ENCODE data around the gene EMC1.
"Not testable (repeated sequence)": the region's sequence is repeated elsewhere in the genome, so short reads cannot be mapped to it uniquely, and the experiment has no call there.

The EMC1 gene

GRCh38 chr1:19251305-19252196 lies at the start of gene EMC1, which contains the start of gene MRTO4:
TSS of gene EMC1 (minus strand) at chr1:19251524. CDS start at chr1:19251509, 15 bp downstream.
TSS of gene MRTO4 (plus strand) at chr1:19251805. CDS start at chr1:19251836, 31 bp downstream.
- DNase-seq = peak in 54 of 56 donors; percentile 47 to 93 (median 84)

- DNase-seq = no peak
These were observed 48.9 kb upstream of the EMC1 start for GRCh38 chr1:19300211-19300610.

GRCh38 chr1:19294638-19295037 lies 43.3 kb upstream of the EMC1 start:
- no peak for DNase-seq

GRCh38 chr1:19289244-19289643 lies 37.9 kb upstream of the EMC1 start:
- DNase-seq = no peak

GRCh38 chr1:19288324-19289241 lies 37.3 kb upstream of the EMC1 start, which contains the start of gene AKR7A3:
TSS of gene AKR7A3 (minus strand) at chr1:19288770. CDS start at chr1:19288709, 61 bp downstream.
- peak in 30 of 56 donors; percentile 5 to 59 (median 26) for DNase-seq

- DNase-seq = no peak
These were observed 36.3 kb upstream of the EMC1 start for GRCh38 chr1:19287436-19288185.

- DNase-seq = not testable (repeated sequence)
These were observed 34.5 kb upstream of the EMC1 start for GRCh38 chr1:19285807-19286206.

- DNase-seq = not testable (repeated sequence)
These were observed 34.0 kb upstream of the EMC1 start for GRCh38 chr1:19285366-19285765.

GRCh38 chr1:19284881-19285280 lies 33.6 kb upstream of the EMC1 start:
- no peak for DNase-seq

GRCh38 chr1:19283891-19284290 lies 32.6 kb upstream of the EMC1 start:
- no peak for DNase-seq

- DNase-seq = no peak
These were observed 23.3 kb upstream of the EMC1 start for GRCh38 chr1:19274636-19275035.

- DNase-seq = not testable (repeated sequence)
These were observed 22.7 kb upstream of the EMC1 start for GRCh38 chr1:19273844-19274531.

- no peak for DNase-seq
These were observed 22.0 kb upstream of the EMC1 start for GRCh38 chr1:19273106-19273843.

GRCh38 chr1:19272064-19272463 lies 20.7 kb upstream of the EMC1 start:
- DNase-seq = no peak

- DNase-seq = not testable (repeated sequence)
These were observed 19.0 kb upstream of the EMC1 start for GRCh38 chr1:19270343-19270730.

- DNase-seq = not testable (repeated sequence)
These were observed 18.4 kb upstream of the EMC1 start for GRCh38 chr1:19269427-19270342.

GRCh38 chr1:19268445-19268844 lies 17.1 kb upstream of the EMC1 start:
- no peak for DNase-seq

- DNase-seq = no peak
These were observed 11.4 kb upstream of the EMC1 start for GRCh38 chr1:19262744-19263143.

GRCh38 chr1:19262047-19262446 lies 10.7 kb upstream of the EMC1 start:
- no peak for DNase-seq
